SHP77 treated with DMSO at 0.1 percent for 48 hours (cell line): ENCODE results near the gene EXOC4.
"Not testable (repeated sequence)": the region's sequence is repeated elsewhere in the genome, so short reads cannot be mapped to it uniquely, and the experiment has no call there.

Source experiments
- DNase-seq: peaks from one replicate; lab custom pipeline; 2025; lab: John Stamatoyannopoulos, UW

Gene EXOC4

DNA sequence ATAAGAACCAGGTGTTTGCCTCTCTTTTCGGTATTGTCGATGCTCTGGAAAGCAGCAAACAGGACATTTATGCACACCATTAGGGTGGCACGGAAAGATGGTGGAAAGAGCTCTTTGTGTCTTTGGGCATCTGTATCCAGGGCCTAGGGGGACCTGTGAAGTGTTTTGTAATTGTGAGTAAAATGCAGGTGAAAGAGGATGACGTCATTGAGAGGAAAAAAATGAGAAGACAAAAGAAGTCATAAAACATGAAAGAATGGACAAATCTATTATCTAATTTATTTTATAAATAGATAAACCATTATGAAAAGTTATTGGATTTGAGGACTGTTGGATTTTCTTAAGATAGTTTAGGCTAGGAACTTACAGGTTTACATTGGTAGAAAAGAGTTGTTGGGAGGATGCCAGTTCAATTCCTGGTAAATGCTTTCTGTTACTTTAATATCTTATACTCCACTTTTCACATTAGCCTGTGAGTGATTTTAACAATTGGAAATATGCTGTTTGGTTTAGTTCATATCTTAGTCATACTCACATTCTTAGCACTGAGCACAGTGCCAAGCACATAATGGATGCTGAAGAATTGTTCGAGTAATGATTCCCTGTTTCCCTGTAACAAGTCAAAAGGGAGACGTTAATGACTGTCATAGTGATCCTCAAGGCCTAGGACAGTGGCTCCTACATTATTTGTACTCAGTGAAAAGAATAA, 62.6 kb downstream of the EXOC4 start:
- no peak for DNase-seq

DNA sequence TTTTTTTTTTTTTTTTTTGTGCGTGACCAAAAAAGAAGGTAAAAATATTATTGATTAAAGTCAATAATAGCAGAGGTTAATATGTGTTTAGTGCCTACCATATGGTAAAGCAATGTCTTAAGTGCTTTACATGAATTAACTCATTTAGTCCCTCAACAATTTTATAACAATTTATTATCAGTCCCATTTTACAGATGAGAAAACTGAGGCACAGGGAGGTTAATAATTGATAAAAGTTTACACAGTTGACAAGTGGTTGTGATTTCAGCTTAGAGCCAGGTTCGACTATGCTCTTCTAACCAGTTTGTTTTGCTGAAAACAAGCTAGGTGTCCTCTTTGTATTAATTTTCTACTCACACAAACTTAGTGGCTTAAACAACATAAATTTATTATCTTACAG, 67.0 kb downstream of the EXOC4 start:
- no peak for DNase-seq

DNA sequence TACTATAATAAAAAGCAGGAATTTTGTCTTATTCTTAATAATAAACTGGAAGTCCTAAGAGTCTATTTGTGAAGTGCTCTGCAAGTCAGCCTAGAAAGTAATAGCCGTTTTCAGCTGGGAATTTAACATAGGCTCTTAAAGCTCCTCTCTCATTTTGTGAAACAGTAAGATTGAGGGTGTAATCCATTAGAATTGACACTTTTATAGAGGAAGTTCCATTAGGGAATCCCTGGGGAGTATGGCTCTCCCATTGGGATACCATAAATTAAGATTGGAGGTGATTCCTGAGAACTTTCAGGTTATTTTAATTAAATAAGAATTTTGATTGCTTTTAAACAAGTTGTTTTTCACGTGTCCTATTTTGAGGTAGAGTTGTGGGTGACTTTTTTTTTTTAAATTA, 68.0 kb downstream of the EXOC4 start:
- no peak for DNase-seq

DNA sequence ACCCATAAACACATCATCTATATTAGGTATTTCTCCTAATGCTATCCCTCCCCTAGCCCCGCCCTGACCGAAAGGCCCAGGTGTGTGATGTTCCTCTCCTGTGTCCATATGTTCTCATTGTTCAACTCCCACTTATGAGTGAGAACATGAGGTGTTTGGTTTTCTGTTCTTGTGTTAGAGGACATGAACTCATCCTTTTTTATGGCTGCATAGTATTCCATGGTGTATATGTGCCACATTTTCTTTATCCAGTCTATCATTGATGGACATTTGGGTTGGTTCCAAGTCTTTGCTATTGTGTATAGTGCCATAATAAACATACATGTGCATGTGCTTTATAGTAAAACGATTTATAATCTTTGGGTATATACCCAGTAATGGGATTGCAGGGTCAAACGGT, 68.5 kb downstream of the EXOC4 start:
- not testable (repeated sequence) for DNase-seq

DNA sequence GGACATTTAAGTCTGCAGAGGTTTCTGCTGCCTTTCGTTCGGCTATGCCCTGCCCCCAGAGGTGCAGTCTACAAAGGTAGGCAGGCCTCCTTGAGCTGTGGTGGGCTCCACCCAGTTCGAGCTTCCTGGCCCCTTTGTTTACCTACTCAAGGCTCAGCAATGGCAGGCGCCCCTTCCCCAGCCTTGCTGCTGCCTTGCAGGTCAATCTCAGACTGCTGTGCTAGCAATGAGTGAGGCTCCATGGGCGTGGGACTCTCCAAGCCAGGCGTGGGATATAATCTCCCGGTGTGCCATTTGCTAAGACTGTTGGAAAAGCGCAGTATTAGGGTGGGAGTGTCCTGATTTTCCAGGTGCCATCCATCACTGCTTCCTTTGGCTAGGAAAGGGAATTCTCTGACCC, 73.9 kb downstream of the EXOC4 start:
- not testable (repeated sequence) for DNase-seq

DNA sequence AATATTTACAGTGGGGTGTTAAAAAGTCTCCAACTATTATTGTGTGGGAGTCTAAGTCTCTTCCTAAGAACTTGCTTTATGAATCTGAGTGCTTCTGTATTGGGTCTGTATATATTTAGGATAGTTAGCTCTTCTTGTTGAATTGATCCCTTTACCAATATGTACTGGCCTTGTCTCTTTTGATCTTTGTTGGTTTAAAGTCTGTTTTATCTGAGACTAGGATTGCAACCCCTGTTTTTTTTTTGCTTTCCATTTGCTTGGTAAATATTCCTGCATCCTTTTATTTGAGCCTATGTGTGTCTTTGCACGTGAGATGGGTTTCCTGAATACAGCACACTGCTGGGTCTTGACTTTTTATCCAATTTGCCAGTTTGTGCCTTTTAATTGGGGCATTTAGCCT, 75.1 kb downstream of the EXOC4 start:
- DNase-seq = not testable (repeated sequence)

DNA sequence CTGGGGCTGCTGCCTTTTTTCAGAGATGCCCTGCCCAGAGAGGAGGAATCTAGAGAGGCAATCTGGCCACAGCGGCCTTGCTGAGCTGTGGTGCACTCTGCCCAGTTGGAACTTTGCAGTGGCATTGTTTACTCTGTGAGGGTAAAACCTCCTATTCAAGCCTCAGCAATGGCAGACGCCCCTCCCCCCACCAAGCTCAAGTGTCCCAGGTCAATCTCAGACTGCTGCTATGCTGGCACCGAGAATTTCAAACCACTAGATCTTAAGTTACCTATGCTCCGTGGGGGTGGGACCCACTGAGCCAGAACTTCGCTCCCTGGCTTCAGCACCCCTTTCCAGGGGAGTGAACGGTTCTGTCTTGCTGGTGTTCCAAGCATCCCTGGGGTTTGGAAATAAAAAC, 77.2 kb downstream of the EXOC4 start:
- no peak for DNase-seq

DNA sequence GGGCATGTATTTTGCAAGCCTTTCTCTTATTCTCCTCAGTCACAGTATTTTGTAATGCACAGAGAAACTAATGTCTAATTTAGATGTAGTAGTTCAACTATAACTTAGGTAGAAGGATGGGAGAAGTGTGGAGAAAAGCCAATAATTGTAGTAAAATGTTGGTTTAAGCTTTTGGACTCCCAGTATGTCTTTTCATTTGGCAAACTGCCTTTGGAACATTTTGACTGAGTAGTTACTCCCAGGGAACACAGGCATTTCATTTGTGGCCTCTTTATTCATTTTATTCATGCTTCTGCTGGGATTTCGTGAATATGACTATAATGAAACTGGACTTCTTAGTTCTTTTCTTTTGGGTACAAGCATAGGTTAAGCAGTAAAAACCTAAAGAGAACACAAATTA, 79.0 kb downstream of the EXOC4 start:
- no peak for DNase-seq

DNA sequence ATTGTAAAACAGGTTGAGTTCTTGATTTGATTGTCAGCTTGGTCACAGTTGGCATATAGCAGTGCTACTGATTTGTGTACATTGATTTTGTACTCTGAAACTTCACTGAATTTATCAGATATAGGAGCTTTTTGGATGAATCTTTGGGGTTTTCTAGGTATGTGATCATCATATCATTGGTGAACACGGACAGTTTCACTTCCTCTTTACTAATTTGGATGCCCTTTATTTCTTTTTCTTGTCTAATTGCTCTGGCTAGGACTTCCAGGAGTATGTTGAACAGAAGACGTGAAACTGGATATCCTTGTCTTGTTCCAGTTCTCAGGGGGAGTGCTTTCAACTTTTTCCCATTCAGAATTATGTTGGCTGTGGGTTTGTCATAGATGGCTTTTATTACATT, 86.9 kb downstream of the EXOC4 start:
- no peak for DNase-seq

DNA sequence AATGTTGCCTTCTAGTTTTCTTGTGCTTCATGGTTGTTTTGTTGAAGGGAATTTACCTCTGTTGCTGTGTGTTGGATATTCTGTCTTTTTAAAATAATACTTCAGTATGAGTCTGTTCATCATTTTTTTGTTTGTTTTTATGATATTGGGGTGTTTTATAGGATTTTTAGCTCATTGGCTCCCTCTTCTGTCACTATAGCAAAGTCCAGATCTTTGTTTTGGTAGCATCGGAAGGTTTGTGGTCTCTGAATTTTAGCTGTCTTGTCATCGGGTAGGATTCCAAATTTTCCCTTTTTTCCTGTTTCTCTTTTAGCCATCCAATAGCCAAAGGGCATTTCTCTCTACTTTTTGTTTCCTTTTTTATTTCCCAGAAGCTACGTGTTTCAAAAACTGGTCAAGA, 91.4 kb downstream of the EXOC4 start:
- DNase-seq = no peak

DNA sequence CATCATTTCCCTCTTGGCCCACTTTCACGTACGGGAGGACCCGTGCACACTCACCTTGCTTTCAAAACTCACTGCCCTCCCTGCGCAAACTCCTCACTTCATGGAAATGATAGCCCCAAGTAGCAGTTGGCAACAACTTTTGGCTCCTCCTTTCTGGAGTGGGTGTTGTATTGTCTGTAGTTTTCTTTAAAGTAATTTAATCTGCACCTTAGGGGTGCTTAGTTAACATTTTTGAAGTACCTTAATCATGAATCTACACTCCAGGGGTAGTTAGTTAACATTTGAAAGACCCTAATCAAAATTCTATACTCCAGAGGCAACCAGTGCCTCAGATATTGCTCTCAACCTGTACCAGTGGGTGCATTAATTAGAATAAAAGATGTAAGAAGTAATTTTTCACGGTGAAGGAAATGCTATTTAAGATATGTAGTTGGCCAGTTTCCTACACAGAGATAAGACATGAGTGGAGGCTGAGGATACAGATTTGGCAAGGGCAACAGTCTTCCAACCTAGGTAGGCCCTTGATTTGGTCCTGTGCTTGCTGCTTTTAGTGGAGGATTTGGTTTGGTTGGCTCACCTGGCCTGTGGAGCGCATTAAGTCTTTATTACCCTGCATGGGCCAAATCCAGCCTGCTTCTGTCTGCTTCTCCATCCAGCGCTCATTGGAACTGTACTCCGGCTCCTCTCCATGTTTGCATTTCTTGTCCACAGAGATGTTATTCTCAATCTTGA, 93.0 kb downstream of the EXOC4 start:
- DNase-seq = no peak

DNA sequence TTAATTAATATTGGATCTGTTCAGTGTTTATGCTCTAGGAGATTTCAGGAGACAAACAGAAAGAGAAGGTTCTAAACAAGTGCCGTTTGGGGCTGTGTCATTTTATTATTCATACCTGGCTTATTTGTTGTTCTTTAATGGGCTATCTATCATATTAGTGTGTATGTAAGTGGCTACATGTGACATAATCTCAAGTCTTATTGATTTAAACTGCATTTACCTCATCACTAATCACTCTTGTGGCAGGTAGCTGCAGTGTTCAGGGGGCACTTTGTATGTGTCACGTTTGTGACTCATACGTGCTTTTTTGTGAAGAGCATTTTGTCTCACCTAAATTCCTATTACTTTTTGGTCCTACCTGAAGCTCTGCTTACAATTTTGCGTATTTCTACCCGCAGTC, 95.4 kb downstream of the EXOC4 start:
- no peak for DNase-seq

DNA sequence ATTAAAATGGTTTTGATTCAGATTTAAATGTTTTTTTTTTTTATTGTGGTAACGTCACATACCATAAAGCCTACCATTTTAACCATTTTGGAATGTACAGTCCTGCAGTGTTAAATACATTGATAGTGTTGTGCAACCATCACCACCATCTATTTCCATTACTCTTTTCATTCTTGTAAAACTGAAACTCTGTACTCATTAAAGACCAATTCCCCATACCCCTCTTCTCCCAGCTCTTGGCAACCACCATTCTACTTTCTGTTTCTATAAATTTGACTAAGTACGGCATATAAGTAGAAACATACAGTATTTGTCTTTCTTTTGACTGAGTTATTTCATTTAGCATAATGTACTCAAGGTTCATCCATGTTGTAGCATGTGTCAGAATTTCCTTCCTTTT, 96.2 kb downstream of the EXOC4 start:
- no peak for DNase-seq

DNA sequence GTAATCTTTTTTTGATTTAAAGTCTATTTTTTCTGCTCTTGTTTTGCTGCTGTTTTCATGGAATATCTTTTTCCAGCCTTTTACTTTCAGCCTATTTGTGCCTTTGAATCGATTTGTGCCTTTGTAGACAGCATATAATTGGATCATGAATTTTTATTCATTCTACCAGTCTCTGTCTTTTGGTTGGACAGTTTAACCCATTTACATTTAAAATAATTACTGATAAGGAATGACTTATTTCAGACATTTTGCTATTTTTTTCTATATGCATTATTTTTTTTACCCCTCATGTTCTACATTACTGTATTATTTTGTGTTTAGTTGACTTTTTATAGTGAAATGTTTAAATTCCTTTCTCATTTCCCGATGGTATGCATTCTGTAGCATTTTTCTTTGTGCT, 99.6 kb downstream of the EXOC4 start:
- no peak for DNase-seq

DNA sequence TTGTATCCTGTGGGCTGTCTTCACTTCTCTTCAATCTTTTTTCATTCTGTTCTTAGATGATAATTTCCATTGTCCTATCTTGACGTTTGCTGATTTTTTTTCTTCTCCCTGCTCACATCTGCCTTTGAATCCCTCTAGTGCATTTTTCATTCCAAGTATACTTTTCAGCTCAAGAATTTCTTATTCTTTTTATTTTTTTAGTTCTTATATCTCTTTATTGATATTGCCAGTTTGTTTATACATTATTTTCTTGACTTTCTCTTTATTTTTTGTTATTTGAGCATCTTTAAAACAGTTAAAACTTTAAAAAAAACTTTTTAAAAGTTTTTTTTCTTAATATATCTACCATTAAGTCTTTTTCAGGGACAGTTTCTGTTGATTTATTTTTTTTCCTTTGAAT, 100.9 kb downstream of the EXOC4 start:
- DNase-seq = no peak

DNA sequence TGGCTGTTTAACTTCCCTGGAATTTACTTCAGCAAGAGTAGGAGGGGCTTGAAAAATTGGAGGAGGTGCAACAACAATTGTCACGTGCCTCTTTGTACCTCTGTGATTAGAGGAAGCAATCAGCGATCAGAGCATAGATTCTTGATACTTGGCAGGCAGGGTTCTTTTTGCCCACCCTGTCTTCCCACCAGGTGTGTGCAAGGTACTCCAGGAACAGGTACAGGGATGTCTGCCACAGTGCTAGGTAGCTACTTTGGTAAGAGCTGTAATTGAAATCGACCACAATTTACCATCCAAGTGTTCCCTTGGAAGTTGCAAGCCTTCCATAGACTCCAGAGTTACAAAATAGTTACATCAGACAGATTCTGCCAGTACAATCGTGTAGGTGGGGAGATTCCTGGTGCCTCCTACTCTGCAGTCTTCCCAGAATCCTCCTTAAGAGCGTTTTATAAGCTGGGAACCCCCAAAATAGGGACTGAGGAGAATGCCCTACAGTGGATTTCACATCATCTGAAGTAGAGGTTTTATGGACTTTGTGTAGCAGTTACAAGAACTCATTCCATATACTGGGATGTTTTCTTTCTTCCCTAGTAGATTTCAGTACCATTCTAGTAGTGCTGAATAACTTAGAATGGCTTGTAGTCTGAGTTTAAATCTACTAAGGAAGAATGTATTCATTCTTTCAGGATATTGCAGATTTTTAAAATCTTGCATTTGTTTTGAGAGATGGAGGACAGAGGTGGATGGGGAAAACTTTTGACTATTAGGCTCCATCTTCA, 101.9 kb downstream of the EXOC4 start:
- DNase-seq = no peak

DNA sequence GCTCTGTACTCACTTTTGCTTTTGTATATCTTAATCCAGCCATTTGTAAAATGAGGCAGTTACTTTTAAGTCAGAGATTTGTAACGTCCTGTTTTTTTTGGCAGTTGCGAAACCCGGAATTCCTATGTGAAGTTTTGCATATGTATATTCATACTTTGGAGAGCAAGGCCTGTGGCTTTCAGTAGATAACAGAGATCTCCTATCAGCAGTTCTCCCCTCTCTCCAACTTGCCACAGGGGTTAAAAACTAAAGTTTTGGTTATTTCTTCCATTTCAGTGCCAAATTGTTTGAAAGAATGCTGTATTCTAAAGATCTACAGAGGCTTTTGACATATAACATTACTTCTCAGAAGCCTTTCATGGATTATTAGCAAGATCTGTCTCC, 102.4 kb downstream of the EXOC4 start:
- DNase-seq = no peak

DNA sequence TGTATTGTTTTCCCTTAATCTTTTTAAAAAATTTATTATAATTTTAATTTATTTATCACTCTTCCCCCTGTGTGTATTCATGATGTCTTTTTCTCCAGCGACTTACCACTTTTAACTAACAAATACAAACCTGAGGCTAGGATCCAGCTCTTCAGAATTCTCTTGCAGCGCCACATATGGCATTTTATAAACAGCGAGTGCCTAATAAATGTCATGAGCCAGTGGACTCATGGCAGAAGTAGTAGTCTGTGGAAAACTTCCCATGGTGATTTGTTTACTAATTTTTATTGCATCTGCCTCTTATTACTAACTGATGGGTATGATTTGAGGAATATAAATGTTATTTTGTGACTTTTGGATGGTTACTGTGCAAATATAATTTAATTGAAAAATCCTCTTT, 102.9 kb downstream of the EXOC4 start:
- no peak for DNase-seq

DNA sequence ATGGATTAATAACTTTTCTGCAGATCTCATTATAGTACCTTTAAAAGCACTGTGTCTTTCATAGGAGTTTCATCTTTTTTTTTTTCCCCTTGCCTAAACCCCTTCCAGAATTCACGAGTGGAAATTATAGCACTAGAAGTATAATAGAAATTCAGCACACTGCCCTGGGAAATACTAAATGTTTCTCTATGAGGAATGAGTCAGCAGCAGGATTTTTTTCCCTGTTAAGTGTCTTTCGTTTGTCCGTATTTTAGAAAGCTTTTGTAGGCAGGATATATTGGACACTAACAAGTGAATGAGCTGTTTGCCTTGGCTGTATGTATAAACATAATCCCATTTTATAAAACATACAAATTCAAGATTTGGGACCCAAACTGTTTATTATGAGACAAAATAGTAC, 105.8 kb downstream of the EXOC4 start:
- no peak for DNase-seq

DNA sequence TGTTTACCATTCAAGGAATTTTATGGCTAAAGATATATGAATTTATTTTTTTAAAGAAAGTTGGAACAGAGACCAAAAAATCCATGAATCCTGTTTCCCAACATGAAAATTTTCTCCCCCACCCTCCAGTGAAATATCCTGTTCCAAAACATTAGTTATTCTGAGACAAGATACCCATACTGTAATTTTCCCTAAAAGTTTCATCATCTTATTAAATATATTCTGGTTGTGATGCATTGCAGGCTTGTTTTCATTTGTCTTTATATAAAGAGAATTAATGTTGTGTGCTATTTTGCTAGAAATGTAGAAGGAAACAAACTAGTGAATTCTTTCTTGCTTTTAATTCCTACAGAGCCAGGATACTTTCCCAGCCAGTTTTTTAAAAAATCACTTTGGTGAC, 106.6 kb downstream of the EXOC4 start:
- no peak for DNase-seq

DNA sequence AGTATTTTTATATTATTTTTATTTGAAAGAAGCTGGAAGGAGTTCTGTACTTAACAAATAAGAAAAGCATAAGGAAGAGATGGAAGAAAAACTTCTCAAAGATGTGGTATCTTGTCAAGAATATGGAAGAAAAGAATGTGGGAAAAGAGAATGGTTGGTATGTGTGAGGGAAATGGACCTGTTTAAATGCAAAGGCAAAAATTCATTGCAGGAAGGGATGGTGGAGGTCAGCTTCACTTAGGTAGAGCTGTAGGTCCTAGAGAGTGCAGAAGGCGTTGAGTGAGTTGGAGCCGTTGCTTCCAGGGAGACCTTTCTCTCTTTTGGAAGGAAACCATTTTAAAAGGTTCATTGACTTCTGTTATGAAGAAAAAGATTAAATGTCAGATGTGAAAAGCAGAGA, 107.3 kb downstream of the EXOC4 start:
- no peak for DNase-seq

DNA sequence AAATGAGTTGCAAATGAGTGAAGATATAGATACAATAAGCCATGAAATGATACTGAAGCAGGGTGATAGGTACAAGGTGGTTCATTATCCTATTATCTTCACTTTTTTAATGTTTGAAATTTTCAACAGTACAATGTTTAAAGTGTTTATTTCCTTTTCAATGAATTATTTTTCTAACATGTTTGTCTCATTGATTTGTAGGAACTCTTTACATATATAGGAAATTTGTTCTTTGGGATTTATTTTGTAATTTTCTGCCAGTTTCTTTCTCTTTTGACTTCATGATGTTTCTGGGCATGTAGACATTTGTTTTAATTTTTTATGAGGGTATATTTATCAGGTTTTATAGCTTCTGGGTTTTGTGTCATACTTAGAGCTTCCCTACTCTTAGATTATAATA, 108.9 kb downstream of the EXOC4 start:
- DNase-seq = no peak
